Measurements from ENCODE around the gene FGD2.
"Not testable (repeated sequence)": the region's sequence is repeated elsewhere in the genome, so short reads cannot be mapped to it uniquely, and the experiment has no call there.

FGD2 gene

GRCh38 chr6:37042150-37042549 lies 36.7 kb downstream of the FGD2 start:
- no peak for TF ChIP-seq ZNF274 (IDR thresholded peaks at IDR 0.05; ENCODE audit: low read depth, low read length)
- no peak overlapping the region for H3K4me3 ChIP-seq (ENCODE audit: low read length)

GRCh38 chr6:37043091-37043490 lies 37.6 kb downstream of the FGD2 start:
- H3K4me3 ChIP-seq (ENCODE audit: low read length), result not testable (repeated sequence)

- H3K4me3 ChIP-seq (ENCODE audit: low read length), result no peak overlapping the region
- no peak for TF ChIP-seq ZNF274 (IDR thresholded peaks at IDR 0.05; ENCODE audit: low read depth, low read length)
These were observed 41.9 kb downstream of the FGD2 start for GRCh38 chr6:37047346-37047688.

- no peak overlapping the region for H3K4me3 ChIP-seq (ENCODE audit: low read length)
- TF ChIP-seq ZNF274 (IDR thresholded peaks at IDR 0.05; ENCODE audit: low read depth, low read length), result no peak
These were observed 42.4 kb downstream of the FGD2 start for GRCh38 chr6:37047689-37048402.

- TF ChIP-seq ZNF274 (IDR thresholded peaks at IDR 0.05; ENCODE audit: low read depth, low read length), result no peak
- H3K4me3 ChIP-seq (ENCODE audit: low read length), result no peak overlapping the region
These were observed 43.0 kb downstream of the FGD2 start for GRCh38 chr6:37048403-37048850.

GRCh38 chr6:37048851-37049757 lies 43.6 kb downstream of the FGD2 start:
- H3K4me3 ChIP-seq (ENCODE audit: low read length), result no peak overlapping the region; the same call in 1 of the 2 replicates
- TF ChIP-seq ZNF274 (IDR thresholded peaks at IDR 0.05; ENCODE audit: low read depth, low read length), result no peak

GRCh38 chr6:37049758-37050044 lies 44.2 kb downstream of the FGD2 start:
- H3K4me3 ChIP-seq (ENCODE audit: low read length), result no peak overlapping the region; the same call in 1 of the 2 replicates
- TF ChIP-seq ZNF274 (IDR thresholded peaks at IDR 0.05; ENCODE audit: low read depth, low read length), result no peak

GRCh38 chr6:37050045-37050853 lies 44.8 kb downstream of the FGD2 start:
- no peak for TF ChIP-seq ZNF274 (IDR thresholded peaks at IDR 0.05; ENCODE audit: low read depth, low read length)
- H3K4me3 ChIP-seq (ENCODE audit: low read length), result no peak overlapping the region; the same call in 1 of the 2 replicates

- no peak for TF ChIP-seq ZNF274 (IDR thresholded peaks at IDR 0.05; ENCODE audit: low read depth, low read length)
These were observed 45.3 kb downstream of the FGD2 start for GRCh38 chr6:37050854-37051137.

GRCh38 chr6:37051138-37052026 lies 45.9 kb downstream of the FGD2 start:
- H3K4me3 ChIP-seq (ENCODE audit: low read length), result no peak overlapping the region
- TF ChIP-seq ZNF274 (IDR thresholded peaks at IDR 0.05; ENCODE audit: low read depth, low read length), result no peak

More at GRCh38 chr6:37050854-37051137, 45.3 kb downstream of the FGD2 start:
- H3K4me3 ChIP-seq (ENCODE audit: low read length), result no peak overlapping the region; the same call in 1 of the 2 replicates

GRCh38 chr6:37052027-37052628 lies 46.7 kb downstream of the FGD2 start:
- H3K4me3 ChIP-seq (ENCODE audit: low read length), result no peak overlapping the region
- no peak for TF ChIP-seq ZNF274 (IDR thresholded peaks at IDR 0.05; ENCODE audit: low read depth, low read length)

GRCh38 chr6:37053683-37054082 lies 48.2 kb downstream of the FGD2 start:
- no peak overlapping the region for H3K4me3 ChIP-seq (ENCODE audit: low read length)
- no peak for TF ChIP-seq ZNF274 (IDR thresholded peaks at IDR 0.05; ENCODE audit: low read depth, low read length)

GRCh38 chr6:37054171-37054570 lies 48.7 kb downstream of the FGD2 start:
- TF ChIP-seq ZNF274 (IDR thresholded peaks at IDR 0.05; ENCODE audit: low read depth, low read length), result no peak
- no peak overlapping the region for H3K4me3 ChIP-seq (ENCODE audit: low read length)

Measured in GM08714 (cell line).